ENCODE data around the gene ASB9.

ASB9 gene

DNA sequence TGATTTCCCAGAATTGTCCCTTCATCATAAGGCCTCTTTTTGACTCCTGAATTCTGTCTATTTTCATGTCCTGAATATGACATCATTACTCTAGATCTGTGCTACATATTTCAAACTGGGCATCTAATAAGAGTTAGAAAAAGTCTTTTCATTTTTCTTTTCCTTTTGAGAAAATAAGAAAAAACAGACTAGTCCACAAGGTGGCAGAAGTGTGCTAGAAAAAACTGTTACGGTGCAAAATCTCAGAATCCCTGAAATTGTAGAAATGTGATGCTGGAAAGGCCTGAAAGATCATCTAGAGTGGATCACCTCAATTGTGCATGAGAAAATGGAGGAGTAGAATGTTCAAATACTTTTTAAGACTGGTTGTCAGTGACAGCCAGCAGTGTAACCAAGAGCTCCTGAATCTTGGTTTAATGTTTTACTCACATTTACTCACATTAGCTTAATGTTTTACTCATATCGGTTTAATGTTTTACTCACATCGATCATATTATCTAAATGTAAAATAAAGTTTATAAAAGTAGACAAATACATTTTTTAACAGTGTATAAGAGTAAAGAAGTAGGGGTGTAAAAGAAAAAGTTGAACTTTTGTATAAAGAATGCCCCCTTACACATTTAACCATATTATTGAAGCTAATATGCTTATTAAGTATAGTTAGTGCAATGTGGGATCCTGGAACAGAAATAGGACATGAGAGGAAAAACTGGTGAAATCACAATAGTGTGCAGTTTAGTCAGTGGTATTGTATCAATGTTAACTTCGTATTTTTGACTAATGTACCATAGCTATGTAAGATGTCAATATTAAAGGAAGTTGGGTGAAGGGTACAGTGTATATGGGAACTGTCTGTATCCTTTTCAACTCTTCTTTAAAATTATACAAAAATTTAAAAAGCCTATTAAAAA is 30.3 kb upstream of the ASB9 start:
- TF ChIP-seq, protein P1, sequence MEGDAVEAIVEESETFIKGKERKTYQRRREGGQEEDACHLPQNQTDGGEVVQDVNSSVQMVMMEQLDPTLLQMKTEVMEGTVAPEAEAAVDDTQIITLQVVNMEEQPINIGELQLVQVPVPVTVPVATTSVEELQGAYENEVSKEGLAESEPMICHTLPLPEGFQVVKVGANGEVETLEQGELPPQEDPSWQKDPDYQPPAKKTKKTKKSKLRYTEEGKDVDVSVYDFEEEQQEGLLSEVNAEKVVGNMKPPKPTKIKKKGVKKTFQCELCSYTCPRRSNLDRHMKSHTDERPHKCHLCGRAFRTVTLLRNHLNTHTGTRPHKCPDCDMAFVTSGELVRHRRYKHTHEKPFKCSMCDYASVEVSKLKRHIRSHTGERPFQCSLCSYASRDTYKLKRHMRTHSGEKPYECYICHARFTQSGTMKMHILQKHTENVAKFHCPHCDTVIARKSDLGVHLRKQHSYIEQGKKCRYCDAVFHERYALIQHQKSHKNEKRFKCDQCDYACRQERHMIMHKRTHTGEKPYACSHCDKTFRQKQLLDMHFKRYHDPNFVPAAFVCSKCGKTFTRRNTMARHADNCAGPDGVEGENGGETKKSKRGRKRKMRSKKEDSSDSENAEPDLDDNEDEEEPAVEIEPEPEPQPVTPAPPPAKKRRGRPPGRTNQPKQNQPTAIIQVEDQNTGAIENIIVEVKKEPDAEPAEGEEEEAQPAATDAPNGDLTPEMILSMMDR (IDR thresholded peaks at IDR 0.05): peak; percentile 50; the same call in 1 of the 2 replicates

DNA sequence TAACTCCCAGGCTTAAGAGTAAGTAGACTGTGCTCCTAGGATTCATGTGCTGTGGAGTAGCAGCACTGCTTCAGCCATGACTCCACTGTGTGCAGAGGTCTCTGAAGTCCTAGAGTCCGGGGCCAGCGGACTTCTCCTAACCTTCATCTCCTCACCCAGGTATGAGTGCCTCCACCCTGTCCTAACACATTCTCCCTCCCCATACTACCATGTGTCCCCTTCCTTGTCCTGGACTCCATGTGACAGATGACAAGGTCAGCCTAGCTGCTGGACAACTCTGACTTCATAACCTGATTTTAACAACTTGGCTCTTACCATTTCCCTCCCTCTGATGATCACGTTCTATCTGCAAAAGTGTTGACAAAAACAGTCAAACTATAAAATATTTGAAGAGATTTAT is 28.9 kb upstream of the ASB9 start:
- TF ChIP-seq, protein P1 (IDR thresholded peaks at IDR 0.05): no peak

DNA sequence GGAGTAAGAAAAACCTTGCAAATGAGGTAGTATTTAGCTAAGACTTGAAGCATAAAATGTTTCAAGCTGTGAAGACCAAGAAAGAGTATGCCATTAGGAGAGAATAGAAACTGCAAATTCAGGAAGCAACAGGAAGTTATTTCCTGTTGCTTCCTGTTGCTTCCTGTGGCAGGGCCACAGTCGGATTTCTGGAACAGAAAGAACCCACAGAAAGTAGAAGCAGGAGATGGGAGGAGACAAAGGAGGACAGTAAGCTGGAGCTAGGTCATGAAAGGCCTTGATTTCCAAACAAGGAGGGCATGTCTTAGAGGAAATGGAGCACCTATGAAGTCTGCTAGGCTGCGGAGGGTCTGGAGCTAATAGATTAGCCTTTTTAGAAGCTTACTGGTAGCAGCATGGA is 28.3 kb upstream of the ASB9 start:
- TF ChIP-seq, protein P1 (IDR thresholded peaks at IDR 0.05): no peak

DNA sequence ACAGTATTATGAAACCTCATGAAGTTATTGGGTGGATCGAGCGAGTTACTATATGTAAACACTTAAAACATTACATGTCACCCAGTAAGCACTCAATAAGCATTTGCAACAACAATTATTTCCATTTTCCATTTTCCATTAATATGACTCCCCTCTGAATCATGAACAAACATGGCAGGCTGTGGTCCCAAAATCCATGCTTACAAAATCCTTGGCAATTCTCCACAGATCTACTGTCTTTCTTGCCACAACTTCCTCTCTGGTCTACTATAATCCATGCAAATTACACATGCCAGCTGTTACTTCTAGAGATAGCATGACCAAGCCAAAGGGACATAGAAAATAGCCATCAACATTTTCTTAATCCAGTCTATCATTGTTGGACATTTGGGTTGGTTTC is 23.6 kb upstream of the ASB9 start:
- TF ChIP-seq, protein P1 (IDR thresholded peaks at IDR 0.05): no peak

DNA sequence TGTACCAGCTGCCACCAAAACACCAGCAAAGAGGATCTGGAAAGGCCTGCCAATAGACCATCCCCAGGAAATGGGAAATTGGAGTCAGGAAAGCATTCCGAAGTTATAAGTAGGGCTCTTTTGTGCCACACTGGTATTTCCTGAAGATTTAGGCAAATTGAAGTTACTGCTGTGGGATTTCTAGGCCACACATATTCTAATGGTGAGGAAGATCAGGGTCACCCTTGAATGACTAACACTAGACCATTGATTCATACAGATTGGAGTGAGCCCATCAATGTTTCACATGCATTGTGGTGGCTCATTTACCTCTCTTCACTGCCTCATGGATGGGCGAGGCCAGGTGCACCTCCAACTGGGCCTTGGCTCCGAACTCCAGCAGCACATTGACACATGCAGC is 23.0 kb upstream of the ASB9 start:
- TF ChIP-seq, protein P1 (IDR thresholded peaks at IDR 0.05): no peak

DNA sequence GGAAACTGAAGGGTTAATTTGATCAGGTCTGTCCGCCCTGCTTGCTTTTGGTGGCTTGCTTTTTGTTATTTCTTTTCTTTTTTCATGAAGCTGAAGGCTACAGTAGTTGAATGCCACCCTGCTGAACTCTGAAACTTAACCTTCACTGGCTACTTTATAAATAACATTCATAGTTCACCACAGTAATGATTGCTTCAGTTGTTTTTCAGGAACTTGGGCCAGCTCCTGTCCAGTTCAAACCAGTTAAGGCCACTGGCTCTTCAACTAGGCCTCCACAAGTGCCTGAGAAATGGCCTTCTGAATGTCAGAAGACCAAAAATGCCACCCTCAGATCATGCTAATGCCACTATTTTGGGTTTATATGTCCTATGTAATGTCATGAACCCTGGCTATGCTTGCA is 7.7 kb upstream of the ASB9 start:
- TF ChIP-seq, protein P1 (IDR thresholded peaks at IDR 0.05): no peak

DNA sequence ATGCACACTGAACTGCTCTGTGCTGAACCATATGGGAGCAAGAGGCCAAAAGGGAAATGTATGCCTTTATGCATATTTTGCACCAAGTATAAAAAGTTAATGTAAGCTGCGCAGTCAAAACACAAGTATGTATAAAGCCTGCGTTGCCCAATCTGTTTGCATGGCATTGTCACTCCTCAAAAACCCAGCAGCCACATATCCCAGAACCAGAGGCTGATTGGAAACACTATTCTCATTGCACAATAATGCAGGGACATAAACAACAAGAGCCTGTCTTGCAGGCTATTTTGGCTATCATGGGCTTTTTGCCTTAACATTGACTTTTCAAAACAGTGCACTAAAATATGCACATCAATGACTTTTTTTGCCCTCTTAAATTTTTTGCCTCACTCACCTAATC is 5.1 kb upstream of the ASB9 start:
- TF ChIP-seq, protein P1 (IDR thresholded peaks at IDR 0.05): no peak

All from LNCAP (cell line).